ENCODE data around the gene LMAN1L.

DNA sequence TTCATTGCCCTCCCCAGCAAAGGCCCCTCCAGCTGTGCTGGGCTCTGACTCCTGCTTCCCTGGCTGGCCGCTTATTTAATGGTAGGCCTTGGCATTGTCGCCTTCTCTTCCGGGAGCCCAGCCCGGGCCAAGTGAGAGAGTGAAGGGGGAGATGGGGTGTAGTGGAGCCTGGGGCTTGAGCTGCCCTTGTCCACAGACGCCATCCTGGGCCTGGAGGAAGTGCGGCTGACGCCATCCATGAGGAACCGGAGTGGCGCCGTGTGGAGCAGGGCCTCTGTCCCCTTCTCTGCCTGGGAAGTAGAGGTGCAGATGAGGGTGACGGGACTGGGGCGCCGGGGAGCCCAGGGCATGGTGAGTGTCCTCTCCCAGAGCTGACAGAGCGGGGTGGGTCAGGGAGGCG is 3.3 kb downstream of the LMAN1L start:
- TF ChIP-seq, protein P1, sequence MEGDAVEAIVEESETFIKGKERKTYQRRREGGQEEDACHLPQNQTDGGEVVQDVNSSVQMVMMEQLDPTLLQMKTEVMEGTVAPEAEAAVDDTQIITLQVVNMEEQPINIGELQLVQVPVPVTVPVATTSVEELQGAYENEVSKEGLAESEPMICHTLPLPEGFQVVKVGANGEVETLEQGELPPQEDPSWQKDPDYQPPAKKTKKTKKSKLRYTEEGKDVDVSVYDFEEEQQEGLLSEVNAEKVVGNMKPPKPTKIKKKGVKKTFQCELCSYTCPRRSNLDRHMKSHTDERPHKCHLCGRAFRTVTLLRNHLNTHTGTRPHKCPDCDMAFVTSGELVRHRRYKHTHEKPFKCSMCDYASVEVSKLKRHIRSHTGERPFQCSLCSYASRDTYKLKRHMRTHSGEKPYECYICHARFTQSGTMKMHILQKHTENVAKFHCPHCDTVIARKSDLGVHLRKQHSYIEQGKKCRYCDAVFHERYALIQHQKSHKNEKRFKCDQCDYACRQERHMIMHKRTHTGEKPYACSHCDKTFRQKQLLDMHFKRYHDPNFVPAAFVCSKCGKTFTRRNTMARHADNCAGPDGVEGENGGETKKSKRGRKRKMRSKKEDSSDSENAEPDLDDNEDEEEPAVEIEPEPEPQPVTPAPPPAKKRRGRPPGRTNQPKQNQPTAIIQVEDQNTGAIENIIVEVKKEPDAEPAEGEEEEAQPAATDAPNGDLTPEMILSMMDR (IDR thresholded peaks at IDR 0.05): no peak
- TF ChIP-seq GABPB1 (CRISPR knock-in tag; IDR thresholded peaks at IDR 0.05): no peak
- TF ChIP-seq, protein P2, sequence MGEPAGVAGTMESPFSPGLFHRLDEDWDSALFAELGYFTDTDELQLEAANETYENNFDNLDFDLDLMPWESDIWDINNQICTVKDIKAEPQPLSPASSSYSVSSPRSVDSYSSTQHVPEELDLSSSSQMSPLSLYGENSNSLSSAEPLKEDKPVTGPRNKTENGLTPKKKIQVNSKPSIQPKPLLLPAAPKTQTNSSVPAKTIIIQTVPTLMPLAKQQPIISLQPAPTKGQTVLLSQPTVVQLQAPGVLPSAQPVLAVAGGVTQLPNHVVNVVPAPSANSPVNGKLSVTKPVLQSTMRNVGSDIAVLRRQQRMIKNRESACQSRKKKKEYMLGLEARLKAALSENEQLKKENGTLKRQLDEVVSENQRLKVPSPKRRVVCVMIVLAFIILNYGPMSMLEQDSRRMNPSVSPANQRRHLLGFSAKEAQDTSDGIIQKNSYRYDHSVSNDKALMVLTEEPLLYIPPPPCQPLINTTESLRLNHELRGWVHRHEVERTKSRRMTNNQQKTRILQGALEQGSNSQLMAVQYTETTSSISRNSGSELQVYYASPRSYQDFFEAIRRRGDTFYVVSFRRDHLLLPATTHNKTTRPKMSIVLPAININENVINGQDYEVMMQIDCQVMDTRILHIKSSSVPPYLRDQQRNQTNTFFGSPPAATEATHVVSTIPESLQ (CRISPR knock-in tag; IDR thresholded peaks at IDR 0.05): no peak
- TF ChIP-seq JUN (CRISPR knock-in tag; IDR thresholded peaks at IDR 0.05): no peak
- TF ChIP-seq CREM (CRISPR knock-in tag; IDR thresholded peaks at IDR 0.05): no peak
- TF ChIP-seq MYBL2 (CRISPR knock-in tag; IDR thresholded peaks at IDR 0.05): no peak
- TF ChIP-seq FOXP1 (CRISPR knock-in tag; IDR thresholded peaks at IDR 0.05; ENCODE audit: borderline replicate concordance): no peak
- TF ChIP-seq NFYB (CRISPR knock-in tag; conservative IDR thresholded peaks at IDR 0.05; ENCODE audit: low read depth): no peak
- TF ChIP-seq CBFB (CRISPR knock-in tag; IDR thresholded peaks at IDR 0.05; ENCODE audit: low read depth): no peak
- no peak for TF ChIP-seq ELF4 (CRISPR knock-in tag; IDR thresholded peaks at IDR 0.05; ENCODE audit: low read depth)
- TF ChIP-seq PRRX2 (CRISPR knock-in tag; IDR thresholded peaks at IDR 0.05): no peak
